Peyer's patch (tissue), 4 donors: ENCODE measurements around the gene GATAD2B.

Source experiments
- POLR2A ChIP-seq, 2 donors: fragments of 450-650 bp; IDR thresholded peaks; one replicate each; pipeline ENCODE4 v1.5.1; 2017; ENCODE audit warnings: antibody characterized with exemption in 2 of 2, mild to moderate bottlenecking in 2 of 2, moderate library complexity in 2 of 2
- TF ChIP-seq, protein P1 (sequence below), 6 experiments: fragments of 450-650 bp in 4 of 6; fragments of 200-600 bp in 2 of 6; sonication (generic) in 1 of 6; IDR thresholded peaks; one replicate each; pipeline ENCODE4 v1.5.1; 2017 to 2019; ENCODE audit warnings: antibody characterized with exemption in 6 of 6, mild to moderate bottlenecking in 3 of 6, moderate library complexity in 1 of 6

DNA sequence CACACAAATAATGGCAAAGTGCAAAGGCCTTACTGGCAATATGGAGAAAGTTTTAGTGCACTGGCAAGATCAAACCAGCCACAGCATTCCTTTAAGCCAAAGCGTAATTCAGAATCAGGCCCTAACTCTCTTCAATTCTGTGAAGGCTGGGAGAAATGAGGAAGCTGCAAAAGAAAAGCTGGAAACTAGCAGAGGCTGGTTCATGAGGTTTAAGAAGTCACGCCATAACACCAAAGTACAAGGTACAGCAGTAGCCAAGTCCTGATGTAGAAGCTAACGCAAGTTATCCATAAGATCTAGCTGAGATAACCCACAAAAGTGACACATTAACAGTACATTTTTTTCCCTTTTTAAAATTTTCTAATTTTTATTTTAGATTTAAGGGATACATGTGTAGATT is 90.5 kb downstream of the GATAD2B start:
- TF ChIP-seq, protein P1, sequence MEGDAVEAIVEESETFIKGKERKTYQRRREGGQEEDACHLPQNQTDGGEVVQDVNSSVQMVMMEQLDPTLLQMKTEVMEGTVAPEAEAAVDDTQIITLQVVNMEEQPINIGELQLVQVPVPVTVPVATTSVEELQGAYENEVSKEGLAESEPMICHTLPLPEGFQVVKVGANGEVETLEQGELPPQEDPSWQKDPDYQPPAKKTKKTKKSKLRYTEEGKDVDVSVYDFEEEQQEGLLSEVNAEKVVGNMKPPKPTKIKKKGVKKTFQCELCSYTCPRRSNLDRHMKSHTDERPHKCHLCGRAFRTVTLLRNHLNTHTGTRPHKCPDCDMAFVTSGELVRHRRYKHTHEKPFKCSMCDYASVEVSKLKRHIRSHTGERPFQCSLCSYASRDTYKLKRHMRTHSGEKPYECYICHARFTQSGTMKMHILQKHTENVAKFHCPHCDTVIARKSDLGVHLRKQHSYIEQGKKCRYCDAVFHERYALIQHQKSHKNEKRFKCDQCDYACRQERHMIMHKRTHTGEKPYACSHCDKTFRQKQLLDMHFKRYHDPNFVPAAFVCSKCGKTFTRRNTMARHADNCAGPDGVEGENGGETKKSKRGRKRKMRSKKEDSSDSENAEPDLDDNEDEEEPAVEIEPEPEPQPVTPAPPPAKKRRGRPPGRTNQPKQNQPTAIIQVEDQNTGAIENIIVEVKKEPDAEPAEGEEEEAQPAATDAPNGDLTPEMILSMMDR (IDR thresholded peaks at IDR 0.05) = no peak
- no peak for TF ChIP-seq POLR2A (IDR thresholded peaks at IDR 0.05)
